GM18511 (cell line): Measurements from ENCODE around the gene KANK3.
A peak's percentile ranks its signal among the peaks of the same experiment; 100 is the strongest.
"Not testable (repeated sequence)": the region's sequence is repeated elsewhere in the genome, so short reads cannot be mapped to it uniquely, and the experiment has no call there.

Experiments used
- ATAC-seq: cut with Tn5 transposase; IDR thresholded peaks from one replicate; pipeline ENCODE4 v1.9.1; 2021; ENCODE audit warnings: mild to moderate bottlenecking, moderate library complexity; ENCODE audit not compliant: unreplicated experiment

KANK3 gene

DNA sequence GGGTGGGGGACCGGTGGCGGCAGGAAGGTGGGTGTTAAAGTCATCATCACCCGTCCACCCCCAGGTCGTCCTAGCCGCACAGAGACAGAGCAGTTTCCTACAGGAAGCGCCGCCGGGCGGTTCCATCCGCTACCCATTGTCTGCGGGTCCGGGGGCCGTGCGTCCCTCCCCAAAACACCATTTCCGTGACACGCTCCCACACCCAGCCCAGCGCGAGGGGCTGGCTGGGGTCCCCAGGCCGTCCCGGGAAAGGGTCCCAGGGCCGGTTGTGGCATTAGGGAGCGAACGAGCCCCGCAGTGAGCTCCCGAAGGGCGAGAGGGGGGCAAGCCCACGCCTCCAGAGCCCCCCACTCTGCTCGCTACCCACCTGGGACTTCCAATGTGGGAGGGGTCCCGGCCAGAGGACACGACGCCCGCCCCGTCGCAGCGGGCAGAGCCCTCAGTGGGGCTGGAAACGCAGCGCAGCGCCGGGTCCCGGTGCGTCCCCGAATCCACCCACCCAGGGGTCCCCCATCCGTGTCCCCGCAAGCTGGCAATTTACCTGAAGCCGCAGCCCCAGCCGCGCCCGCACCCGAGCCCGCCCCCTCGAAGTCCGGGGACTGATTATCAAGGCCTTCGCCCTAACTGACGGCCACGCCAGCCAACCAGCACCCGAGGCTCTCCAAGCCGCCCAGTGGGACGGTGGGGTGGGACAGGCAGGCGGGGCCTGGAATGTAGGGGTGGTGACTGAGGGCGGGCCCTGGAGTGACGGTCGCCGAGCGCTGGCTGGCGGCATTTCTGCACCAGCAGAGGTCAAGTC, at the start of gene KANK3:
KANK3 (minus strand) TSS at position 579 of the 799 bp plus-strand sequence. CDS start 5,434 bp downstream, outside the sequence.
- peak; percentile 95 for ATAC-seq

DNA sequence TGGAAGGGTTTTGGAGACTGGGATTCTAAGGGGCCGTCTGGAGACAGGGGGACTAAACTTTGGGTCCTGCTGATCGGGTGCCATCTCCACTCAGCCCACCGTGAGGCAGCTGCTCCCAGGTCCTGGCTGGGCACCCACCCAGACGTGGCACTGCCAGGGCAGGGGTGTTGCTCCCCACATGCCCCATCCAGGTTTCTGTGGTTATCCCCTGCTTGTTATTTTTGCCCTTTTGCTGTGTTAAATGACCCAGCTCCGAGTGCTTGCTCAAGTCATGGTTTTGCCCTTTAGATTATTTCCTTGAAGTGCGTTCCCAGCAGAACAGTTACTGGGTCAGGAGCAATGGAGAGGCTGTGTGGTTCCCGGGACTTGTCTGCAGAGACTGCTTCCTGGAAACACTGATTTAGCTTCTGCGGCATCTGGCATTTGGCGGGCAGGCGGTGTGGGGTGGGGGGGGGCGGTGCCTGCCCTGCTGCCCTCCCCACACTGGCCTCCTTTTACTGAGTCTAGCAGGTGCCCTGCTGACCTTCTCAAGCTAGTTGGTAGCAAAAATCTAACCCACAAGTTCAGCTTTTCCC, 49.0 kb upstream of the KANK3 start:
- ATAC-seq = no peak

- no peak for ATAC-seq
Measured at GRCh38 chr19:8391198-8392016, 48.3 kb upstream of the KANK3 start.

DNA sequence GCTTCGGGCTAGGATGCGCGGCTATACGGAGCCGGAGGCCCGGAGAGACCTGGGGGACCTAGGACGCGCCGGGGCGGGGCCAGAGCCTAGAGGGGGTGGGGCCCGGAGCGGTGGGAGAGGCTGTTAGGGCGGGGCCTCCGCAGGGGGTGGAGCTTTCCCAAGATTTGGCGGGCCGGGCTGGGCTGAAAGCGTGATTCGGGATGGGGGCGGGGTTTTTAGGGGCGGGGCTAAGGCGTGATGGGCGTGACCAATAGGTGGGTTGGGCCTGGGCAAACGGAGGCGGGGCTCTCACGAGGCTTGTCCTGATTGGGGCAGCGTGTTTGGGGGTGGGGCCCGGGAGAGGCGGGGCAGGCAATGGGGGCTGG, 47.5 kb upstream of the KANK3 start:
- ATAC-seq = peak; percentile 39

DNA sequence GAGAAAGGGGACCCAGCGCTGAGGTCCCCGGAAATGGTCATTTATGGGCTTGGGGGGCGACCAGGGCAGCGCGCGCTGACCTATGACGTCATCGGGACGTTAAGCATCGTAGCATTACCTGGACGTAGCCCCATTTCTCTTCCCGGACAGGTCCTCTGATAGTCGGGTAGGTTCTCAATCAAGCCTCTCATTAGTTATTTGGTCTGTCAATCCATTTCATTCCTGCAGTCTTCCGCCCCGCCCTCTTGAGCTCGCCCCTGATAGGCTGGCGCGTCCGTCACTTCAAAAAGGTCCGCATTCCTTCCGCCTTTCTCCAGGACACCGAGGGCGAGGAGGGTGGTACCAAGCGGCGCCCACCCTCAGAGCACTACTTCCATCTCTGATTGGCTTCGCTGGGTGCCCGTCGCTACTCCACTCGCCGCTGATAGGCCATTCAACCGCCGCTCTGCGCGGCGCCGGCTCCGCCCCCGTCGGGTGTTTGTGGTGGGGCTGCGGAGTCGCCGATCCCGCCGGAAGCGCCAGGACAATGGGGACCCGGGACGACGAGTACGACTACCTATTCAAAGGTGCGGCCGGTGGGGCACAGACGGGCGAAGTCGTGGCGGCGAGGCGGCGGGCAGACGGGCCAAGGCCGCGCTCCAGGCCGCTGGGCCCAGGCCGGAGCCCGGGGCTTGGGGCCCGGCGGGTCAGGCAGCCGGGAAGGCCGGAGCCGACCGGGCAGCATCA, 47.0 kb upstream of the KANK3 start, which contains the start of gene RAB11B:
RAB11B (plus strand) TSS at position 470 of the 726 bp plus-strand sequence; CDS start at position 527, 57 bp downstream.
- peak; percentile 92 for ATAC-seq

DNA sequence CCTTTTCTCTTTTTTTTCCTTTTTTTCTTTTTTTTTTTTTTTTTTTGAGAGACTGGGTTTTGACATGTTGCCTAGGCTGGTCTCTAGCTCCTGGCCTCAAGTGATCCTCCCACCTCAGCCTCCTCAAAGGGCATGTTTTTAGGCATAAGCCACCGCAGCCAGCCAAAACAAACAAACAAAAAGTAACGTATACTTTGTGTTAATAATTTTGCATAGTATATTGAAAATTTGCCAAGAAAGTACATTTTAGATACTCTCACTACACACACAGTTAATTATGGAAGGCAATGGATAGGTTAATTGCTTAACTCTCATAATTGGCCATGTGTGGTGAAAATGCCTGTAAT, 45.5 kb upstream of the KANK3 start:
- ATAC-seq = no peak

GRCh38 chr19:8387688-8388611, 44.9 kb upstream of the KANK3 start:
- no peak for ATAC-seq

DNA sequence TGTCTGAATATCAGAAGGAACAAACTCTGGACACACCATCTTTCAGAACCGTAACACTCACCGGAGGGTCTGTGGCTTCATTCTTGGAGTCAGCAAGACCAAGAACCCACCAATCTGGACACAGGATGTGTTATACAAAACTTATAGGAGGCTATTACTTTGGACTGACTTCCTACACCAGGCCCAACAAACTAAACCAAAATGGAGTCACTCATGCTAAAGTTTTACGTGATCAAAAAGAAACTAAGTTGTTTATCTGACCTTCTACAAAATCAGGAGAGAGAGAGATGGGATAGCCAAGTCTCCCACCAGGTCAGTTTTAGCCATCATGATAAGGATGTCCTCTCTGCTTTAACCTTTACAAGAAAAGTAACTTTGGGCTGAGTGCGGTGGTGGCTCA, 43.9 kb upstream of the KANK3 start:
- ATAC-seq = no peak

GRCh38 chr19:8386419-8386818, 43.4 kb upstream of the KANK3 start:
- not testable (repeated sequence) for ATAC-seq

- ATAC-seq = not testable (repeated sequence)
Measured at GRCh38 chr19:8385566-8385965, 42.5 kb upstream of the KANK3 start.

GRCh38 chr19:8385103-8385502, 42.0 kb upstream of the KANK3 start:
- ATAC-seq = not testable (repeated sequence)

DNA sequence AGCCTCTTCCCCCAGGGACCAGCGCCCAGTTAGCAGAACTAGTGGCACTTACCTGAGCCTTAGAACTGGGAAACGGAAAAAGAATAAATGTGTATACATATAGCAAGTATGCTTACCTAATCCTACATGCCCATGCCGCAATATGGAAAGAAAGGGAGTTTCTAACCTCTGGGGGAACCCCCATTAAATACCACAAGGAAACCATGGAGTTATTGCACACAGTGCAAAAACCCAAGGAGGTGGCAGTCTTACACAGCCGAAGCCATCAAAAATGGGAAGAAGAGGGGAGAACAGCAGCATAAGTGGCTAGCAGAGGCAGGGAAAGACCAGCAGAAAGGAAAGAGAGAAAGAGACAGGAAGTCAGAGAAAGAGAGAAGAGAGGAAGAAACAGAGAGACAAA, 41.5 kb upstream of the KANK3 start:
- not testable (repeated sequence) for ATAC-seq

- ATAC-seq = not testable (repeated sequence)
Measured at GRCh38 chr19:8379156-8379891, 36.3 kb upstream of the KANK3 start.

GRCh38 chr19:8377598-8377997, 34.5 kb upstream of the KANK3 start:
- ATAC-seq = no peak

- ATAC-seq = not testable (repeated sequence)
Measured at GRCh38 chr19:8376373-8376974, 33.4 kb upstream of the KANK3 start.

DNA sequence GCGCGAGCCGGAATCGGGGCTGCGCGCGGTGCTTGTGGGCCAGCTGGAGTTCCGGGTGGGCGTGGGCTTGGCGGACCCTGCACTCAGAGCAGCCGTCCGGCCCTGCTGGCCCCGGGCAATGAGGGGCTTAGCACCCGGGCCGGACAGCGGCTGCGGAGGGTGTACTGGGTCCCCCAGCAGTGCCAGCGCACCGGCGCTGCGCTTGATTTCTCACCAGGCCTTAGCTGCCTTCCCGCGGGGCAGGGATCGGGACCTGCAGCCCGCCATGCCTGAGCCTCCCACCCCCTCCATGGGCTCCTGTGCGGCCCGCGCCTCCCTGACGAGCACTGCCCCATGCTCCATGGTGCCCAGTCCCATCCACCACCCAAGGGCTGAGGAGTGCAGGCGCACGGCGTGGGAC, 32.7 kb upstream of the KANK3 start:
- ATAC-seq = not testable (repeated sequence)

DNA sequence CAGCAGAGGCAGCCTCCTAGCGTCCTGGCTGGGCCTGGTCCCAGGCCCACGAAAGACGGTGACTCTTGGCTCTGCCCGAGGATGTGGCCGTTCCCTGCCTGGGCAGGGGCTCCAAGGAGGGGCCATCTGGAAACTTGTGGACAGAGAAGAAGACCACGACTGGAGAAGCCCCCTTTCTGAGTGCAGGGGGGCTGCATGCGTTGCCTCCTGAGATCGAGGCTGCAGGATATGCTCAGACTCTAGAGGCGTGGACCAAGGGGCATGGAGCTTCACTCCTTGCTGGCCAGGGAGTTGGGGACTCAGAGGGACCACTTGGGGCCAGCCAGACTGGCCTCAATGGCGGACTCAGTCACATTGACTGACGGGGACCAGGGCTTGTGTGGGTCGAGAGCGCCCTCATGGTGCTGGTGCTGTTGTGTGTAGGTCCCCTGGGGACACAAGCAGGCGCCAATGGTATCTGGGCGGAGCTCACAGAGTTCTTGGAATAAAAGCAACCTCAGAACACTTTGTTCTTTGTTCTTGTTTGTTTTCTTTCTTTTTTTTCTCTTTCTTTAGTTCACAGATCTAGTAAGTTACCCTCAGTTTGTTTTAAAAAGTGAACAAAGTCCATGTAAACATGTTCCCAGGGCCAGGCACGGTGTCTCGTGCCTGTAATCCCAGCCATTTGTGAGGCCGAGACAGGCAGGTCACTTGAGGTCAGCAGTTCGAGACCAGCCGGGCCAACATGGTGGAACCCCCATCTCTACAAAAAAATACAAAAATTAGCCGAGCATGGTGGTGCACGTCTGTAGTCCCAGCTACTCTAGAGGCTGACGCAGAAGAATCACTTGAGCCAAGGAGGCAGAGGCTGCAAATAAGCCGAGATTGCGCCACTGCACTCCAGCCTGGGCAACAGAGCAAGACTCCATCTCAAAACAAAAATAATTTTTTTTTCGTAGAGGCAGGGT, 31.1 kb upstream of the KANK3 start:
- ATAC-seq = no peak
